NB4 (cell line): Measurements from ENCODE around the gene EFCAB14.
"Not testable (repeated sequence)": the region's sequence is repeated elsewhere in the genome, so short reads cannot be mapped to it uniquely, and the experiment has no call there.

ENCODE experiments used
- MYC ChIP-seq: IDR thresholded peaks from 2 replicates; pipeline ENCODE4 v1.6.1; 2011; ENCODE audit warnings: low read depth, low read length
- POLR2A ChIP-seq: IDR thresholded peaks from 2 replicates; pipeline ENCODE4 v1.6.1; 2011; ENCODE audit warnings: mild to moderate bottlenecking; ENCODE audit not compliant: insufficient read length; ENCODE audit errors: extremely low read depth
- TF ChIP-seq, protein P1 (sequence below): IDR thresholded peaks from one replicate; pipeline ENCODE4 v1.5.1; 2012; ENCODE audit warnings: low read depth, low read length
- TF ChIP-seq, protein P2 (sequence below): IDR thresholded peaks from 2 replicates; pipeline ENCODE4 v1.6.1; 2011; ENCODE audit warnings: low read depth, low read length

- TF ChIP-seq, protein P1, sequence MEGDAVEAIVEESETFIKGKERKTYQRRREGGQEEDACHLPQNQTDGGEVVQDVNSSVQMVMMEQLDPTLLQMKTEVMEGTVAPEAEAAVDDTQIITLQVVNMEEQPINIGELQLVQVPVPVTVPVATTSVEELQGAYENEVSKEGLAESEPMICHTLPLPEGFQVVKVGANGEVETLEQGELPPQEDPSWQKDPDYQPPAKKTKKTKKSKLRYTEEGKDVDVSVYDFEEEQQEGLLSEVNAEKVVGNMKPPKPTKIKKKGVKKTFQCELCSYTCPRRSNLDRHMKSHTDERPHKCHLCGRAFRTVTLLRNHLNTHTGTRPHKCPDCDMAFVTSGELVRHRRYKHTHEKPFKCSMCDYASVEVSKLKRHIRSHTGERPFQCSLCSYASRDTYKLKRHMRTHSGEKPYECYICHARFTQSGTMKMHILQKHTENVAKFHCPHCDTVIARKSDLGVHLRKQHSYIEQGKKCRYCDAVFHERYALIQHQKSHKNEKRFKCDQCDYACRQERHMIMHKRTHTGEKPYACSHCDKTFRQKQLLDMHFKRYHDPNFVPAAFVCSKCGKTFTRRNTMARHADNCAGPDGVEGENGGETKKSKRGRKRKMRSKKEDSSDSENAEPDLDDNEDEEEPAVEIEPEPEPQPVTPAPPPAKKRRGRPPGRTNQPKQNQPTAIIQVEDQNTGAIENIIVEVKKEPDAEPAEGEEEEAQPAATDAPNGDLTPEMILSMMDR, result not testable (repeated sequence)
- TF ChIP-seq POLR2A, MYC: not testable (repeated sequence)
- TF ChIP-seq, protein P2, sequence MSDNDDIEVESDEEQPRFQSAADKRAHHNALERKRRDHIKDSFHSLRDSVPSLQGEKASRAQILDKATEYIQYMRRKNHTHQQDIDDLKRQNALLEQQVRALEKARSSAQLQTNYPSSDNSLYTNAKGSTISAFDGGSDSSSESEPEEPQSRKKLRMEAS, result not testable (repeated sequence)
Measured at GRCh38 chr1:46651152-46651551, 67.8 kb downstream of the EFCAB14 start.
